MV-4-11 (cell line): ENCODE results near the gene CCDC15.

Experiments
- DNase-seq: peaks from one replicate; lab custom pipeline; 2025; lab: John Stamatoyannopoulos, UW

CCDC15 gene, protein sequence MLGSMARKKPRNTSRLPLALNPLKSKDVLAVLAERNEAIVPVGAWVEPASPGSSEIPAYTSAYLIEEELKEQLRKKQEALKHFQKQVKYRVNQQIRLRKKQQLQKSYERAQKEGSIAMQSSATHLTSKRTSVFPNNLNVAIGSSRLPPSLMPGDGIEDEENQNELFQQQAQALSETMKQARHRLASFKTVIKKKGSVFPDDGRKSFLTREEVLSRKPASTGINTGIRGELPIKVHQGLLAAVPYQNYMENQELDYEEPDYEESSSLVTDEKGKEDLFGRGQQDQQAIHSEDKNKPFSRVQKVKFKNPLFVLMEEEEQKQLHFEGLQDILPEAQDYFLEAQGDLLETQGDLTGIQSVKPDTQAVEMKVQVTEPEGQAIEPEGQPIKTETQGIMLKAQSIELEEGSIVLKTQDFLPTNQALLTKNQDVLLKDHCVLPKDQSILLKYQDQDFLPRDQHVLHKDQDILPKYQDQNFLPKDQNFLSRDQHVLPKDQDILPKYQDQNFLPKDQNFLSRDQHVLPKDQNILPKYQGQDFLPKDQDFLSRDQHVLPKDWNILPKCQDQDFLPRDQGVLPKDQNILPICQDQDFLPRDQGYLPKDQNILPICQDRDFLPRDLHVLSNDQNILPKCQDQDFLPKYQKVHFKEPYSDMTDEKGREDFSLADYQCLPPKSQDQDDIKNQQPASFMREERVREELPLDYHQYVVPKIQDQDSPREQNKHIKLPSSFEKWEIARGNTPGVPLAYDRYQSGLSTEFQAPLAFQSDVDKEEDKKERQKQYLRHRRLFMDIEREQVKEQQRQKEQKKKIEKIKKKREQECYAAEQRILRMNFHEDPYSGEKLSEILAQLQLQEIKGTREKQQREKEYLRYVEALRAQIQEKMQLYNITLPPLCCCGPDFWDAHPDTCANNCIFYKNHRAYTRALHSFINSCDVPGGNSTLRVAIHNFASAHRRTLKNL

DNA sequence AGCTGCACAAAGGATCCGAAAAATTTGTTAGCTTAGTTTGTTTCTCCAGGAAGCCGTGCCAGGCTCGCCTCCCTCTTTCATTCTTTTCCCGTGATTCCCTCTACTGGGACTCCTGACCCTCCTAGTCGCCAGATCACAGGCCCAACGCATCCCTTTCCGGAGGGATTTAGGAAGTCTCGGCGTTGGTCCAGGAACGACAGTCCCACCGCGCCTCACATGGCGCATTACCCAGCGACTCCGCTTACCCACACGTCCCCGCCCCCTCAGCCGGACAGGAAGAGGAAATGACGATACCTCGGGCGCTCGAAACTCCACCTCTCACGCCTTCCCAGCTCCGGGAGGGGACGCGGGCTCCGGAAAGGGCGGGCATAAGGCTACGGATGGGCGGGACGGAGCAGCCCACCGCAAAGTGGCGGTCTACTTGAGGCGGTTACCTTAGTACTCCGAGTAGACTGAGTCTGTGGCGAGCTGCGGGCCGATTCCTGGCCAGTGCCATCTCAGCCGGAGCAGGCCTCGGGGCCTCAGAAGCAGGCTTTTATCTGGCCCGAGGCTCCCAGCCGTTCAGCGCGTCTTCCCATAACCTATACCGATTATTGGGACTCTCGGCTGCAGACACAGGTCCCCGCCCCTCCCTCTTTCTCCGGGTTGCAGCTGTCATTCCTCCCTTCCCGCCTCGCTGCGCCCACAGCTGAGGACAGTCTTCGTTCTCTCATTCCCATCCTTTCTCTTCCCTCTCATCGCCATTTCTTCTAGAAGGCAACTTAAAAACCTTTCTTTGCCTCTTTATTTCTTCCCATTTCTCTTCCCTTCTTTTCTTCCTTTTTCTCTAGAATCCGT lies at the start of gene CCDC15:
CCDC15 (plus strand) TSS at position 450 of the 837 bp plus-strand sequence. CDS start 531 bp downstream, outside the sequence.
- peak; percentile 96 for DNase-seq

DNA sequence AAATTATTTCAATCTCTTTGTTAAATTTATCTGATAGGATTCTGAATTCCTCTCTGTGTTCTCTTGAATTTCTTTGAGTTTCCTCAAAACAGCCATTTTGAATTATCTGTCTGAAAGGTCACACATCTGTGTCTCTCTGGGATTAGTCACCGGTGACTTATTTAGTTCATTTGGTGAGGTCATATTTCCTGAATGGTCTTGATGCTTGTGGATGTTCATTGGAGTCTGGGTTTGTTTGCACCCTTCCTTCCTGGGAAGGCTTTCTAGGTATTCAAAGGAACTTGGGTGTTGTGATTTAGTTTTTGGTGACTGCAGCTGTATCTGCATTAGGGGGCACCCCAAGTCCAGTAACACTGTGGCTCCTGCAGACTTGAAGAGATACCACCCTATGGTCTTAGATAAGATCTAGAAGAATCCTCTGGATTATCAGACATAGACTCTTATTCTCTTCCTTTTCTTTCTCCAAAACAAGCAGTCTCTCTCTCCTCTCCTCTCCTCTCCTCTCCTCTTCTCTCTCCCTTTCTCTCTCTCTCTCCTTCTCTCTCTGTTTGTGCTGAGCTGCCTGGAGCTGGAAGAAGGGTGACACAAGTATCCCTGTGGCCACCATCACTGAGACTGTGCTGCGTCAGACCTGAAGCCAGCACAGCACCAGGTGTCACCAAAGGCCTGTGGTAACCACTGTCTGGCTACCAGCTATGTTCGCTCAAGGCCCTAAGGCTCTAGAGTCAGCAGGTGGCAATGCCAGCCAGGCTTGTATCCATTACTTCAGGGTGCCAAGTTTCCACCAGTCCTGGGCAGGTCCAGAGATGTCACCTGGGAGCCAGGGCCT lies 38.2 kb upstream of the CCDC15 start:
- no peak for DNase-seq

DNA sequence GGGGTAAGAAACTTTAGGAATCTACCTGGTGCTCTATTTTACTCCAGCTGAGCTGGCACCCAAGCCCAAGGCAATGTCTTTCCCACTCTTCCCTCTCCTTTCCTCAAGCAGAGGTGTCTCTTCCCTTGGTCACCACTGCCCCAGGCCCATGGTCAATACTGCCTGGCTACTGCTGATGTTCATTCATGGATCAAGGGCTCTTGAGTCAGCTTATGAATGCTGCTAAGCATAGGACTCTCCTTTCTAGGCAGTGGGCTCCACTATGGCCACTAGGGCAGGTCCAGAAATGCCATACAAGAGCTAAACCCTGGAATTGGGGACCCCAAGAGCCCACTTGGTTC lies 37.7 kb upstream of the CCDC15 start:
- no peak for DNase-seq

DNA sequence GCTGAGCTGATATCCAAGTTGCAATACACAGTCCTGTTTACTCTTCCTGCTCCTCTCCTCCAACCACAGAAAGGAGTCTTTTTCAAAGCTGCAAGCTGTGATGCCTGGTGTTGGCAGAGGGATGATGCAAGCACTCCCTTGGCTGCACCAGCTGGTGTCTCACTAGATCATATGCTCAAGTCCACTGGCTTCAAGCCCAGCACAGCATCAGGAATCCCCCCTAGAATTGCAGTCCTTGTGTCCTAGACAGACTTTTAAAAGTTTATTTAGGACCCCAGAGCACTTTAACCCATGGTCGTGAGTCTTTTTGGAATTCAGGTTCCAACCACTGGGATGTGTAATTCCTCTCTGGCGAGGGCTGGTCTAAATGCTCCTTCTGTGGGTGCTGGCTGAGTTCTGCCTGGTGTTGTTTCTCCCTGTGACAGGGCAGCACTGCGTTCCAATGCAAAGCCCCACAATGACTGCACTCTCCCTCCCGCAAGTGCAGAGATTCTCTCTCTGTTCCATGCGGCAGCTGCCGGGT lies 36.8 kb upstream of the CCDC15 start:
- peak; percentile 55 for DNase-seq

DNA sequence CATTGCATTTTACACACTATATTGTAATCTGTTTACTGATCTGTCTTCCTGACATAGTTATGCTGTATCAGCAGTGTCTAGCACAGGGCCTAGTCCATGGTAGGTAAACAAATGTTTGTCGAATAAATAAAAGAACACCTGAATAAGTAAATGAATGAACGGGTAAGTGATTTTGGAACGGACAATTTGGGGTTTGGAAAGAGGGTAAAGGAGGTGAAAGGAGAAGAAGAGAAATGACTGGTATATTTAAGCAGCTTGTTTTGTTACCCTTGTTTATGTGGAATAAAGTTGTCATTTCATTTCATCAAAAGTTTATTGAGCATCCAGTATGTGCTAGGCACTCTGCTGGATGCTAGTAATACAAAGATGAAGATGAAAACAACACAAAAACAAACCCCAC lies 35.1 kb upstream of the CCDC15 start, which contains the start of gene HEPN1:
HEPN1 (plus strand) TSS at position 301 of the 400 bp plus-strand sequence.
- DNase-seq = no peak

DNA sequence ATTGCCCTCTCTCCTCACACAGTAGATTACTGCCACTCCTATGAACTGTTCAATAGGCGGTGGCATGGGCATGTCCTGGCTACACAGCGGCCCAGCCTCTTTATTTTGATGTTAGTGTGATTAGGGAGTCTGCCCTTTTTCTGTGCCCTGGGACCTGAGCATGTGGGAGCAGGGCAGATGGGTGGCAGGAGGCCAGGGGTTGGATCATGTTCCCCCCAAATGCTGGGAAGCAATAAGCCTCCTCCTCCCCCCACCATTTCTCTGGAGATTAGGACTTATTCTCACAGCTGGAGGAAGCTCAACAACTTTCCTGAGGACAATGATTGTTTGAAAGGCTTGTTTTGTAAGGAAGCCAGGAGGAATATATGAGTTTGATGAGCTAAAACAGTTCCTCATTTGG lies 34.1 kb upstream of the CCDC15 start:
- no peak for DNase-seq

DNA sequence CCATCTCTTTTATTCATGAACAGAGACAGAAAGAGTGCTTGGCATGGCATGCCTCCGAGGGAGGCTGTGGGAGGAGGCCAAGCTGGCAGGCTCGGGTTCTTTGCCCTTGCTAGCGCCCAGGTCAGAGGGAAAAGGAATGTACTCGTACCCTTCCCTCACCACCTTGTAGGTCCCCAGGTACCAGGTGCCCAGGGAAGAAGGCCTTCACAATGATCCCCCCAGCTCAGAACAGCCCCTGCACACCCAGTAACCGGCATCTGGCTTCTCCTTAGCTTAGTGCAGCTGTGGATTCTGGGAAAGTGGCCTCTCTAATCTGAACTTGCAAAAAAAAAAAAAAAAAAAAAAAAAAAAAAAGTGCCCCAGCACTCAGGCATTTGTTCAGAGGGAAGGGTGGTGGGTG lies 33.6 kb upstream of the CCDC15 start:
- DNase-seq = no peak

DNA sequence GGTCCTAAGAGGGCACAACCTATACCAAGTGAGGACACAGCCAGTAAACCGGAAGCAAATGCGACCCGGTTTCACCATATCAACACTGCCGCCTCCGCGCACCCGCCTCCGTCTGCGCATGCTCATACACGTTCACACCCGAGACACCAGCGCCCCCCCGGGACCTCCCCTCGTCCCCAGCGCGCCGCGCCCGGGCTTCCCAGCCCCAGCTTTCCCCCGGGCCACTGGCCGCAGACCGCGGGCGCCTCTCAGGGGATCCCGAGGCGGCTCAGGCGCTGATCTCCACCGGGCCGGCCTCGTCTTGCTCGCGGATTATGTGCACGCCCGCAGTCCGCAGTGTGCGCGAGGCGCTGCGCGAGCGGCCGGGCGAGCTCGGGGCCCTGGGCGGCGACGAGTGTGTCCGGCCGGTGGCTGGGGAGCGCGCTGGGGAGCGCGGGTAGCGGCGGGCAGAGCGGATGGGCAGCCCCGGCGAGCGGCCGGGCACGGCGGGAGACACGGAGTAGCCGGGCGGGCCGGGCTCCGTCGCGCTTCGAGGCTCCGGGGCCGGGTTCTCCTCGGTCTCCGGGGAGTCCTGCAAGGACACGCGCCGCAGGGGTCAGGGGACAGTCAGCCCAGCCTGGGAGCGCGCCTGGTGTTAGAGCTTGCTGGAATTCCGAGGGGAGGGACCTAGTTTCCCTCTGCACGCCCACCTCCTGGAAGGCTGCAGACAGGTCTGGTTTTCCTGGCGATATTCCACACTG lies 33.0 kb upstream of the CCDC15 start:
- no peak for DNase-seq

DNA sequence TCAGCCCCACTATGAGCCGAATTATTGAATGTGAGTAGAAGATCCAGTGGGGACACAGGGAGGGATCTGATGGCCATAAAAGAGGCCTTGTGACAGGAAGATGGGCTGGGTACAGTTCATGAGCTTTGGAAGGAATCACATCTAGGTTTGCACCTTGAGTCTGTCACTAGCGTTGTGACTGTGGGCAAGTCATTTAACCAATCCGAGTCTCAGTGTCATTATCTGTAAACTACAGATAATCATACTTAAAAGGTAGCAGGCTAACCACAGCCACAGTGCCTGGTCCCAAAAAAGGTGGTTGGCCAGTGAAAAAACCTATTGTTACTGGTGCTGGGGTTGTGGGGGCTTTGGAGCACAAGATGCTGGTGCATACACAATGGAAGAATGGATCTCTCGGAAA lies 31.2 kb upstream of the CCDC15 start:
- DNase-seq = no peak

DNA sequence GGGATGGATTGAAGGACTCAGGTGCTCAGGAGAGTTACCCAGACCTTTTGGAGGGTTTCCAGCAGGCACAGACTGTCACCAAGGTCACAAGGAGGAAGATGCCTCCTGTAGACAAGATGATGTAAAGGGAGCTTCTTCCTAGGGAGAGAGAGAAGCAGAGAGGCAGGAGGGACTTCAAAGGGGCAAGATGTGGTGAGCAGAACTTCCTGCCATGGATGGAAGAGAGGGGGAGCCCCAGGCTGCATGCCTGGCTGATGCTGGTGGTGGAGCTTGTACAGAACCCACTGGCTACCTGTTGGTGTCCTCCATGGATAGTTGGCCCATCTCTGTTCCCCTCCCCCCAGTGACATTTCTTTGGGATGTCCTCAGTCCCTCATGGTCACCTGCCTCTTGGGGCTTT lies 30.7 kb upstream of the CCDC15 start:
- no peak for DNase-seq

DNA sequence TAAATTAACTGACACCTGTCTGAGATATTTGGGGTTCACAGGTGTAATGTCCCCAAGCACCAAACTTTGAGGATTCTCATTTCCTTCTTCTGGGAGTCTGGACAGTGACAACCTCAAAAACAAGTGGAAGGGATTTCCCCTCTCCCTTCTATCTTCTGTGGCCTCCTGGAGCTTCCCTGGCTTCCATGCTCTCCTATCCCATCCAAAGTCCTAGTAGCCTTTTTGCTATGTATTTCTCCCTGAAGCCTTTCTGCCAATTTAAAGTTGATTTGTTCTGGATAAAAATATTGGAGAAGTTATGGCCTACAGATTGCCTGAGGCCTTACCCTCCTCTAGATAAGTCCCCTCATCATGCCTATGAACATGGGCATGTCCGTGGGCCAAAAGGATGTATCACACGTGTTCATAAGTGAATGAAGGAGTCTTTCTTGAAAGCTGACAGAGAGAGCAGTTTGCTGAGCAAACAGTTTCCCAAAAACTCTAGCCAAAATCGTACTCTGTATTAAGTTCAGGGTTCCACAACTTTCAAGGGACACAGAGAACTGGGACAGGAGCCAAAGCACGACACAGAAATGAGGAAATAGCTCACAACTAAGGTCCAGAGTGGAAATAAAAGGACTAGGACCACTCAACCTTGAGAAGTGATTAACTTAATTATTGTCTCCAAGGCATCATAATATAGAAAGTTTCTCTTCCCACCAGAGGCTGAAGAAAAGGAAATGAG lies 24.9 kb upstream of the CCDC15 start:
- peak; percentile 43 for DNase-seq

DNA sequence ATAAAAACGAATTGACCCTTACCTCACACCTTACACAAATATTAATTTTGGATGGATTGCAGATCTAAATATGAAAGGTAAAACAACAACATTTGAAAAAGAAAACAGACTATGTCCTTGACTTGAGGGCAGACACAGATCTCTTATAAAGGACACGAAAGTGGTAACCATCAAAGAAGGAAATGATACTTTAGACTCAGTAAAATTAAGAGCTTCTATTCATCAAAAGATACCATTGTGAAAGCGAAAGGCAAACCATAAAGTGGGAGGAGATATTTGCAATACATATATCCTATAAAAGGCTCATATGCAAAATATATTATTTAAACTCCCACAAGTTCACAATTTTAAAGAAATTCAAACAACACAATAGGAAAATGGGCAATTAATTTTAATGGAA lies 23.2 kb upstream of the CCDC15 start:
- DNase-seq = peak; percentile 67

DNA sequence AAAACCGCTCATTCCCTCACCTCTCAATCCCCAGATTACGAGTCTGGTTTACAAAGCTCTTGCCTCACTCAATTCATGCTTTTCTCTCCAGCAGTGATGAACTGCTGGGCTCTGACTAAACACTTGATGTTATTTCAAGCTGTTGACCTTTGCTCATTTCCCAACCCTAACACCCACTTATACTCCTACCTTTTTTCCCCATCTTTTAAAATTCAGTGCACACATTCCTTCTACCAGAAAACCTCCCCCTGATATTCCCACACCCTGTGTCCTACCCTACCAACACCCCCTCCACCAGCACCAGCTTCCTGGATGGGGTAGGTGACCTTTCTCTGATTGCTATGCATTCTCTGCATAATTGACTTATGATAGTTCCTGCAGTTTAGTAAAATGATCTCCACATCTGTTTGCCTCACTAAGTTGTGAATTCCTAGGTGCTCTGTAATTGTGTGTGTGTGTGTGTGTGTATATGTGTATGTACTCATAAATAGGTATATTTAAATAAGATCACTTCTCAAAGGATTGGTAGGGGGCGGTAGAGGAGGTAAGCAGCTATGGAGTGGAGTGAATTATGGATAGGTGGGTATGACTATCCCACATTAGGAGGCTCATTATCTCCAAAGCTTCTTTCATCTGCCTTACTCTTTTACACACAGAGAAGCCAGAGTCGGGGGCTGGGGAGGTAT lies 19.0 kb upstream of the CCDC15 start:
- DNase-seq = no peak

DNA sequence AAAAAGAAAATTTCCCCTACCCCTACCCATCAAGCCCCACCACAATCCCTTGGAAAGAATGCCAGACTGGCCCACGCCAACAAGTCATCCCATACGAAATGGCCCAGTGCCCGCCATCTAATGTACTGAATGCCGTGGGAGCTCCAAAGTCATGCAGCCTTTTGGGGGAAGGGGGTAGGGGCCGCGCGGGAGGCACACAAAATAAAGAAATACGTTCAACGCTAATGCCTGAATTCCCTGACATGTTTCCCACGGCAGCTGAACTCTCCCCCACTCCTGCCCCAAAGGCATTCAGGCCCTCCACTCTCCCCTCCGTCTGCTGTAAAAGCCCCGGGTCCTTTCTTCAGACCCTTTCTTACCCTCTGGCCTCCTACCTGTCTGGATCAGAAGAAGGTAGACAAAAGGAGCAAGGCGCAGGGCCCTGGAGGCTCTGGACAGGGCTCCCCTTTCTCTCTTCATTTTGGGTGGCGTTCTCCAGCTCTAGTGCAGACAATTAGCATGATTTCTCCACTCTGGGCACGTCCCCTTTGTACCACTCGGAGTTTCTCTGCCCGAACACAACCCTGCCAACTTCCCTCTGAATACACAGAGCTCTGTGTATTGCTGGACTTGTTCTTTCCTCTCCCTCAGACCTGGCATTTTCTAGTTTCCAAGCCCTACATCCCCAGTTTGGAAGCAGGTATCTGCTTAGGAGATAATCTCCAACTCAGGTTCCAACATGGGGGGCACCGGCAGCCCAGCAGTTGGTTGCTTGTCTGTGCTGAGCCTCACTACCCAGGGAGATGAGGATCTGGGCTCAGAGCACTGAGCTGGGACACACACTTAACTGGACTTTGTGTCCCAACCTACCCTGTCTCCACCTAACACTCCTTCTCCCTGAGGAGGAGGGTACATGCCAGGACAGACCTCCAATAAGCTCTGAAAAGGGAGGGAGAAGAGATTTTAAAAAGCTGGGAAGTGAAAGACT lies 18.2 kb upstream of the CCDC15 start, which contains the start of gene HEPACAM:
HEPACAM (minus strand) TSS at position 500 of the 967 bp plus-strand sequence; CDS start at position 459, 41 bp downstream.
- DNase-seq = no peak

DNA sequence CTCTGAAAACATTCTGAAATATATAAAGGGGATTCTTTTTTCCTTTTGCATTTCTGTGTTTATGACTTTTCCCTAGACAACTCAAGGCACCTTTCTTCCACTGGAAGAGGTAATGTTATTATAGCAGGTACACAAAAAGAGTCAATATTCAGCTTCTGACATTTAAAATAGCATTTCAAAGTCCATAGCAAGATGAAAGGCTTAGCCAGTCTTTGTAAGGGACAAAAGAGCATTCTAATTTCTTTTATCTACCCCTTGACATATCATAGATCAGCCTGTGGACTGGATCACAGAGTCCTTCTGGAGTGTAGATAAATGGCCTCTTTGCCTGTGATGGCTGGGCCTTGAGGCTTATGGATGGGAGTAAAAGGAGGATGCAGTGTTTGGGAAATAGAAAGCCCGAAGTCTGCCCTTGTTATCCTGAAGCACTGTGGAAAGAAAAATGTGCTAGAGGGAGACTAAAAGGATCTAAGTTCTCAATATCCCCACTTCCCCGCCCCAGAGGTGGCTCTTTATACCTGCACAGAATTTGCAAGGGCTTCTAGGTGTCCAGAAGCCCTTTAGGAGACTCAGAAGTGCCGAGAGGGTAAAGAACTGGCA lies 16.6 kb upstream of the CCDC15 start:
- no peak for DNase-seq

DNA sequence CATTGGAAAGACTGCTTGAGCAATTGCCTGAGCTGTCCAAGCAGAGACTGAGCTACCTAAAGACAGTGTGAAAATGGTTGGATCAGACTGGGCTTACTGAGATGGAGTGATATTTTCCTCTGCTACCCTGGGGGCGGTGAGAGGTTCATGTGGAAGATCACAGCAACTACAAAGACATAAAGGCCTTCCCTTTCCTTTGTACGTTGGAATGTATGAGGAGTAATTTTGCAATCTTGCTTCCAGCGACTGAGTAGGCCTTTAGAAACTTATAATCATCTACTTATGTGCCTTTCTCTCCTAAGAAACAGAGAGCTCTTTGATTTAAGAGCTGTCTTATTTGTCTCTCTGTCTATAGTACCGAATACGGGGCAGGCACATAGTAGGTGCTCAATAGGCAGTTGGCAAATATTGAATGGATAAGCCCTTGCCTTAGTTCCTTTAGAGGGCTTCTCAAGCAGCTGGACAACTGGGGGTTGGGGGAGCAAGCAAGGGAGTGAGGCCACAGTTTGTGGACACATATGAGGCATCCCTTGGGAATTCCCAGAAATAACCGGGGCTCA lies 15.7 kb upstream of the CCDC15 start:
- DNase-seq = no peak

DNA sequence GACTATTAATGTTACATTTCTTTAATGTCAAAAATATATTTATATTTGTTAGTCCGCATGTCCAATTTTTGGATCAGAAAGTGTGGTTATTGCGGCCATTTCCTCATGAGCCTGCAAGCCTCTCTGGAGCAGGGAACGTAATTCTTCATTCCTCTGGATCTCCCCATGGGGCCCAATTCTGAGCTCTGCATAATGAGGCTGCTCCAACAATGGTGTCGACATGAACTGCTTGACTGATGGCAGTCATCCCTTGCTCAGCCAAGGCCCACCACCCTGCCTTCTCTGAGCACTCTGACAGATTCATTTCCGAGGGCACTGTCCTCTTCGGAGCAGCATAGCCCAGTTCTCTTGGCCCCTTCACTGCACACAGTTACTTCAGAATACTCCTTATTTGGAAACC lies 15.0 kb upstream of the CCDC15 start:
- no peak for DNase-seq
